SIG-M5 treated with dmso at 0.1 percent for 504 hours (cell line): ENCODE results near the gene FAM210A.

ENCODE experiments used
- DNase-seq: peaks from one replicate; lab custom pipeline; 2025; ENCODE audit not compliant: unreplicated experiment; lab: John Stamatoyannopoulos, UW

The FAM210A gene

GRCh38 chr18:13647761-13648160, 78.6 kb downstream of the FAM210A start:
- DNase-seq = no peak

GRCh38 chr18:13646633-13647032, 79.7 kb downstream of the FAM210A start:
- DNase-seq = no peak

- DNase-seq = no peak
Measured at GRCh38 chr18:13645093-13645492, 81.3 kb downstream of the FAM210A start.

GRCh38 chr18:13643261-13643751, 83.1 kb downstream of the FAM210A start:
- no peak for DNase-seq

- DNase-seq = no peak
Measured at GRCh38 chr18:13642440-13642827, 83.9 kb downstream of the FAM210A start.

- no peak for DNase-seq
Measured at GRCh38 chr18:13641551-13642439, 84.6 kb downstream of the FAM210A start.

GRCh38 chr18:13640266-13640860, 86.0 kb downstream of the FAM210A start:
- DNase-seq = no peak

GRCh38 chr18:13638719-13639595, 87.4 kb downstream of the FAM210A start:
- DNase-seq = no peak

- no peak for DNase-seq
Measured at GRCh38 chr18:13635046-13635445, 91.3 kb downstream of the FAM210A start.

GRCh38 chr18:13633700-13634099, 92.7 kb downstream of the FAM210A start:
- DNase-seq = no peak

GRCh38 chr18:13630716-13631268, 95.6 kb downstream of the FAM210A start:
- DNase-seq = no peak

GRCh38 chr18:13629841-13630715, 96.3 kb downstream of the FAM210A start:
- peak; percentile 67 for DNase-seq

GRCh38 chr18:13628211-13628610, 98.1 kb downstream of the FAM210A start:
- DNase-seq = no peak

- no peak for DNase-seq
Measured at GRCh38 chr18:13627639-13628038, 98.7 kb downstream of the FAM210A start.

- no peak for DNase-seq
Measured at GRCh38 chr18:13626544-13626908, 99.8 kb downstream of the FAM210A start.

- DNase-seq = no peak
Measured at GRCh38 chr18:13625843-13626543, 100.4 kb downstream of the FAM210A start.

GRCh38 chr18:13625355-13625754, 101.0 kb downstream of the FAM210A start:
- no peak for DNase-seq

- DNase-seq = no peak
Measured at GRCh38 chr18:13624563-13625237, 101.7 kb downstream of the FAM210A start.

- no peak for DNase-seq
Measured at GRCh38 chr18:13623871-13624270, 102.5 kb downstream of the FAM210A start.
